Activated T-cell treated with anti-CD3 and anti-CD28 coated beads, Interleukin-2, amount 50 U/mL, for 48 hours (primary cell): Measurements from ENCODE around the gene FUBP3.
"Not testable (repeated sequence)": the region's sequence is repeated elsewhere in the genome, so short reads cannot be mapped to it uniquely, and the experiment has no call there.

Source experiments
- DNase-seq, 2 experiments: peaks; one replicate each; pipeline ENCODE4 v3.0.0-alpha.2; 2020

Gene FUBP3

GRCh38 chr9:130556396-130557076 lies 22.8 kb upstream of the FUBP3 start:
- DNase-seq, result no peak

DNA sequence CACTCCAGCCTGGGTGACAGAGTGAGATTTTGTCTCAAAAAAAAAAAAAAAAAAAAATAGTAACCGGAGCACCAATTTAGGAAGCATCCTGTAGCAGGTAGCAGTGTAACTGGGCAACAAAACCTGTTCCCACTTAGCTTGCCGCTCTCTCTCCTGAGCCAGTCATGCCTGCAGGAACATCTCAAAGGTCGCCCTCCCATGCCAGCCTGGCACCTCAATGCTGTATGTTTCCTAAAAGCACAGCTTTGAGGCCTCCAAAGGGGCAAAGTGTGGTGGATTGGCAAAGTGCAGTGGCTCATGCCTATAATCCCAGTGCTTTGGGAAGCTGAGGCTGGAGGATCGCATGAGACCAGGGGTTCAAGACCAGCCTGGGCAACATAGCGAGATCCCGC lies 22.3 kb upstream of the FUBP3 start:
- no peak for DNase-seq

- DNase-seq, result no peak
Measured at GRCh38 chr9:130561056-130561455, 18.3 kb upstream of the FUBP3 start.

DNA sequence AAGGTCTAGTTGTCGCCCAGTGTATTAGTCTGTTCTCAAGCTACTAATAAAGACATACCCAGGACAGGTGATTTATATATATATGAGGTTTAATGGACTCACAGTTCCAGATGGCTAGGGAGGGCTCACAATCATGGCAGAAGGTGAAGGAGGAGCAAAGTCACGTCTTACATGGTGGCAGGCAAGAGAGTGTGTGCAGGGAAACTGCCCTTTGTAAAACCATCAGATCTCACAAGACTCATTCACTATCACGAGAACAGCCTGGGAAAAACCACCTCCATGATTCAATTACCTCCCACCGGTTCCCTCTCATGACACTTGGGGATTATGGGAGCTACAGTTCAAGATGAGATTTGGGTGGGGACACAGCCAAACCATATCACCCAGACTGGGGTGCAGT lies 16.9 kb upstream of the FUBP3 start:
- DNase-seq, result not testable (repeated sequence)

GRCh38 chr9:130563797-130564196 lies 15.6 kb upstream of the FUBP3 start:
- DNase-seq, result no peak

DNA sequence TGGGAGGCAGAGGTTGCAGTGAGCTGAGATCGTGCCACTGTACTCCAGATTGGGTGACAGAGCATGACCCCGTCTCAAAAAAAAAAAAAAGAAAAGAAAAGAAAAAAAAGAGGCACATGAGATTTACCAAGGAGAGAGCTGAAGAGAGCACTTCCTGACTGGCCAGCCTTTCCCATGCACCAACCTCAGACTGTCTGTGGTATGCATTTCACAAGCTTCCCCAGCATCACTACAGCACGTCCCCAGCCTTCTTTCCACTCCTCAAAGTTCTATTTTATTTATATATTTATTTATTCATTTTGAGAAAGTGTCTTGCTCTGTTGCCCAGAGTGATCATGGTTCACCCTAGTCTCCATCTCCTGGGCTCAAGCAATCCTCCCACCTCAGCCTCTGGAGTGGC lies 13.6 kb upstream of the FUBP3 start:
- DNase-seq, result no peak

- no peak for DNase-seq
Measured at GRCh38 chr9:130570208-130570607, 9.2 kb upstream of the FUBP3 start.

DNA sequence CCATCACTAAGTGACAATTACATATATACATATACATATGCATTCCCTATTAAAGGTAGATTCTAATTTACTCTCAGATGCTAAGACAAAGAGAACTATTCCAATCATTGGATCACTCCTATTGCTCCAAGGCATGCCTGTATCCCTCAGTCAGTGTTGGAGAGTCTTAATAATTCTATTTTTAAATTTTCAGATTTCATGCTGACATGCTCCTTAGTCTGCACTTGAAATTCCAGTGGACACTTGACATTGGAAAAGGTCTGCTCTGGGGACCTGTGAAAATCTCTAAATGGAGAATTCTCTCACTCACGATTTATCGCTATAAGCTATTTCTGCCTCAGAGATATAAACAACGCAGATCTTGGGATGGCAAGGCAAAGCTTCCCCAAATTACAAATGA lies 3.9 kb upstream of the FUBP3 start:
- no peak for DNase-seq

DNA sequence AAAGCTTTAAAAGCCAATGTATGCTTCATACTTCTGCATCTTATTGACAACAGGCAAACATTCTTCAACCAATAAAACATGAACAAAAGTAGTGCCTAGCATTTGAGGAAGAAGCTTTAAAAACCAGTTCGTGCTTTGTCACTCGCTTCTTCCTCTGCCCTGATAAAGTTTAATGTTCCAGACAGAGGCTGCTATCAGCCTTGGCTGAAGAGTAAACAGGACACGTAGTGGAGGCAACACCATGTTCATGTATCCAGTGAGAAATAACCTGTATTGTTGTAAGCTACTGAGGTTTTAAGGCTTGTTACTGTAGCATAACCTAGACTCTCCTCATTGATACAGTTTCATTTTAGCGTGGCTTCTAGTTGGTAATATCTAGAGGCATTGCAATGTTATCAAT lies 3.2 kb upstream of the FUBP3 start:
- no peak for DNase-seq

GRCh38 chr9:130579738-130580463 lies 524 bp downstream of the FUBP3 start:
- DNase-seq, result peak in 1 of 2 experiments; percentile 17

DNA sequence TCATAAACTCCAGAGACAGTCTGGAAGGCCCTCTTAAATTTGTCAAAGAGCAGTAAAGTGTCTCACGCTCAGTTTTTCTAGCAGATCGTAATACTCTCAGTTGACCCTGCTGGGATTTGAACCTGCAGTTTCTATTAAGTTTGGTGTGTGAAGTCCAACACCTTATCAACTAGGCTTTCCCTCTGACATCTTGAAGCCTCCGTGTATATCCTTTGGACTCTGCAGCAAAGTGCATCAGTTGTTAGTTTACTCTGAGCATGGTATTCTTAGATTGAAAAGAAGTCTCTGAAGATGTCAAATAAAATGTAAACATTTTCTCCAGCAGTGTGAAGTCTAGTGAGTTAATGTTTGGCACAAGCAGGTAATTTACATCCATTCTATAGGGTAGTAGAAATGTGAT lies 2.4 kb downstream of the FUBP3 start:
- no peak for DNase-seq

DNA sequence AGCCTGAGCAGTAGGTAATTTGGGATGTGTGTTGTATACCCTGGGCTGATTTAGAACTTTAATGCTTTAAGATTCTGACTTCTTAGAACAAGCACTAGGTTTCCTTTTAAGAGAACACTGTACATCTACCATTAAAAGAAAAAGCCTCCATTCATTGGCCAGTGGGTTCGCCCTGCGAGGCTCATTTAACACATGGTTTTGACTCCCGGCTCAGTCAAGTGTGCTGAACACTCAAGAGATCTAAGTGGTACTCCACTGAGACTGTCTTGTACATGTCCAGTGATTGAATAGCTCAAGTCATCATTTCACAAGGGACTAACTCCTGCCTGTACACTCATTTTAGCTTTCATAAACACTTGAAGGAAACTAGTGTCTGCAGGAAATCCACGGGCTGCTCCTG lies 3.9 kb downstream of the FUBP3 start:
- DNase-seq, result no peak

- DNase-seq, result no peak
Measured at GRCh38 chr9:130587921-130588320, 8.5 kb downstream of the FUBP3 start.

DNA sequence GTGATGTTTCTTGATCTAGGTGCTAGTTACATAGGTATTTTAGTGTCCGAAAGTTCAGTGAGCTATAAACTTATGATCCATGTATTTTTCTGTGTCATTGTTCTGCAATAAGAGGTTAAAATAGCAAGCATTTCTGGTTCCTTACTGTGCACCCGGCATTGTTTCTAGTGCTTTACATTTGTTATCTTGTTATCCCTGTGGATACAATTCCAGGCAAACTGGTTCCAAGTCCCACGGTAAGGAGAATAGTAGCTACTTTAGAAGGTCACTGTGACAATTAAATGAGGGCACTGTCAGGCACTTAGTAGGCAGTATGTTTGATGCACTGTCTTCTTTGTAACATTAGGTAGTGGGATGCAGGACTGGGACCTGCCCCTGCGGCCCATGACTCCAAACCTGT lies 9.0 kb downstream of the FUBP3 start:
- DNase-seq, result no peak

DNA sequence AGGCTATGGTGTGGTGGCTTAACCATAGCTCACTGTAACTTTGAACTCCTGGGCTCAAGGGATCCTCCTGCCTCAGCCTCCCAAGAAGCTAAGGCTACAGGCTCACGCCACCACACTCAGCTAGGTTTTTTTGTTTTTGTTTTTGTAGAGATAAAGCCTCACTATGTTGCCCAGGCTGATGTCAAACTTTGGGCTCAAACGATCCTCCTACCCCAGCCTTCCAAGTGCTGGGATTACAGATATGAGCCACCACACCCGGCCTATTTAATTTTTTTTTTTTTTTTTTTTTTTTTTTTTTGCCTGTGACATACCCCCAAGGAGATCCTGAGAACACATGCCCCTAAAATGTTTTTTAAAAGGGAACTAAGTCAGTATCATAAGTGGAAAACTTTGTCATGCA lies 10.4 kb downstream of the FUBP3 start:
- no peak for DNase-seq

- DNase-seq, result no peak
Measured at GRCh38 chr9:130590305-130590704, 10.9 kb downstream of the FUBP3 start.

- DNase-seq, result no peak
Measured at GRCh38 chr9:130593020-130593419, 13.6 kb downstream of the FUBP3 start.

DNA sequence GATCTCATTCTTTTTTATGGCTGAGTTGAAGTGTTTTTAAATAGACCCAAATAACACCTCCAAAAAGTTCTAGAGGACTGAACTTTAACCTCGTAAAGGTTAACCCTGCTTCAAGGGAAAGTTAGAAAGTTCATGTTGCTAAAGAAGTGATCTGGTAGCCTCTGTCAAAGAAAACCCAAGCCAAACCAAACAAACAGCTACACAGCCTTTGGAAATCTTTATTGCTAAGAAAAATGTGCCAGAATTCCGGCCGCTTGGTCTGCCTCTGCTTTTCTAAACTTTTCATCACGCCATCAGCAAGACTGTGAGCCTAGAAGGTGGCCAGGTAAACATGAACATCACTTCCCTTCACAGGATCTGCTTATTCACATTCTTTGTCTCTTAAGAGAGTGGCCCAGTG lies 17.9 kb downstream of the FUBP3 start:
- DNase-seq, result no peak

DNA sequence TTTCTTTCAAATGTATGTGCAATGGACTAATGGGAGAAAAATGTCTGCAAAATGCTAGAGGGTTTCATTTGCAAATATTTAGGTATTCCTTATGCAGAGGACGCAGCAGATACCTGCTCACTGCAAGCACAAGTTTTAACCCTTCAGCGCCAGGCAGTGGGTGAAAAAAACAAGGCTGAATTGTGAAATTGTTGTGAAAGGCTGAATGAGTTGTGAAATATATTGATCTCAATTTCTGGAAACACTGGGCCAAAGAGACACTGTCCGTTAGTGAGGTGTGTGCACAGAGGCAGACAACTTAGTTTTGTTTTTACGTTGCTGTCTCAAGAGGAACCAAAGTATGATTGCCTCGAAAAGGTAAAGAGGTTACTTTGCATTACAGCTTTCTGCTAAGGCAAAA lies 18.8 kb downstream of the FUBP3 start:
- no peak for DNase-seq

DNA sequence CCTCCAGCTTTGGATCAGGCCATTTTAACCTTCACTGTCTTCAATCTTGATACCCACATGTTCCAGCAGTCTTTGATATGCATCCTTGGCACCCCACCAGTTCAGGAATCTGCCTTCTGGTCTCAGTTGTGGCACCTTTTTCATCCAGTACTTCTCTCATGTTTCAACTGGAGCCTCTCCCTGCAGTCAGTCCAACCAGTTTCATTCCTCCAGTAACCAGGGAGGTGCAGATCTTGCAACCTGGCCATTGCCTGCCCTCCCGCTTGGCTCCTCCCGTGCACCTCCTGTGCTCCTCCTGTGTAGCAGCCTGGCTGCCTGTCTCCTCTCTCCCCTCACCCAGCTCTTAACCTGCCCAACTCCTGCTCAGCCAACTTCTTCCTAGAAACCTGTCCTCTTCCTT lies 20.2 kb downstream of the FUBP3 start:
- DNase-seq, result no peak

- no peak for DNase-seq
Measured at GRCh38 chr9:130601100-130601499, 21.7 kb downstream of the FUBP3 start.

DNA sequence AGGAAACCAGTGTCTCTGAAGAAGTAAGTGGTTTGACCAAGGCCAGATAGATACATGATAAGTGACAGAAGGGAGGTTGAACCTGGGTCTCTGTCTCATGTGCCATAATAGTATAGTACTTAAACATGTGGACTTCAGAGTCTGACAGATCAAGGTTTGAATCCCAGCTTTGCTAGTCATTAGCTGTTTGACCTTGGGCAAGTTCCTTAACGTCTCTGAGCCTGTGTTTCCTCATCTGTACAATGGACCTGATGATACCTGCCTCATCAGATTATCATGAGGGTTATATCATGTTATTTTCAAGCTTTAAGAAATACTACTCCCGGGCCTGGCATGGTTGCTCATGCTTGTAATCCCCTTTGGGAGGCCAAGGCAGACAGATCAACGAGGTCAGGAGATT lies 24.9 kb downstream of the FUBP3 start:
- no peak for DNase-seq

DNA sequence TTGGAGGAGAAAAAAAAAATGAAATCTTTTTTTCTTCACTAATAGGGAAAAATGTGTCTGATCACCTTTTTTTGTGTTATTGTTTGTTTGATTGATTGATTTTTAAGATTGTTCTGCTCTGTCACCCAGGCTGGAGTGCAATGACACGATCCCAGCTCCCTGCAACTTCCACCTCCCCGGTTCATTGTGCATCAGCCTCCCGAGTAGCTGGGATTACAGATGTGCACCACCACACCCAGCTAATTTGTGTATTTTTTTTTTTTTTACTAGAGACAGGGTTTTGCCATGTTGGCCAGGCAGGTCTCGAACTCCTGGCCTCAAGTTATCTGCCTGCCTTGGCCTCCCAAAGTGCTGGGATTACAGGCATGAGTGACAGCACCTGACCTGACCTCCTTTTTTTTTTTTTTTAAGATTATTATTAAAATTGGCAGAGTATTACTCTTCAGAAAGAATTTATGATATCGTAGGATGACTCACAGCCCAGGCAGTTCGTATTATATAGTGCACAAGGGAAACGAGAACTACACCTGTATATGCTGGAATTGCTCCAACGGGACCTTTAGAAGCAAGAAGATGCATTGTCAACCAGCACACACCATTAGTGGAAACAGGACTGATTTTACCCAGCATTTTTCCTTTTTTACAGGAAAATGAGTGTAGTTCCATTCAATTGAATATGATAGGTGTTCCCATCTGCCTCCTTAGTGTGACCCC lies 27.7 kb downstream of the FUBP3 start:
- DNase-seq, result no peak
